ENCODE measurements around the gene BTG4.

BTG4 gene

GRCh38 chr11:111448831-111449557 lies 63.2 kb downstream of the BTG4 start:
- no peaks in the 10 kb centered on the region for H3K36me3 ChIP-seq (ENCODE audit: control insufficient read depth, insufficient read depth, low read length)
- no peaks in the 10 kb centered on the region for H3K4me1 ChIP-seq (ENCODE audit: control insufficient read depth, insufficient read depth, low read length)
- no peaks in the 10 kb centered on the region for H3K9me3 ChIP-seq (ENCODE audit: control insufficient read depth, low read length)
- peaks cover 5% of the 10 kb centered on the region for H3K27me3 ChIP-seq (ENCODE audit: control insufficient read depth, insufficient read depth, low read length)
- no peak overlapping the region for H3K4me3 ChIP-seq (ENCODE audit: low read length)
- no peak overlapping the region for H3K9ac ChIP-seq (ENCODE audit: low read length)

- no peak overlapping the region for H3K4me3 ChIP-seq (ENCODE audit: low read length)
- H3K9ac ChIP-seq (ENCODE audit: low read length): no peak overlapping the region
- peaks cover 5% of the 10 kb centered on the region for H3K27me3 ChIP-seq (ENCODE audit: control insufficient read depth, insufficient read depth, low read length)
- no peaks in the 10 kb centered on the region for H3K36me3 ChIP-seq (ENCODE audit: control insufficient read depth, insufficient read depth, low read length)
- H3K9me3 ChIP-seq (ENCODE audit: control insufficient read depth, low read length): no peaks in the 10 kb centered on the region
- H3K4me1 ChIP-seq (ENCODE audit: control insufficient read depth, insufficient read depth, low read length): no peaks in the 10 kb centered on the region
These were observed 63.8 kb downstream of the BTG4 start for GRCh38 chr11:111448414-111448813.

- no peak overlapping the region for H3K9ac ChIP-seq (ENCODE audit: low read length)
- peaks cover under 1% of the 10 kb centered on the region for H3K27me3 ChIP-seq (ENCODE audit: control insufficient read depth, insufficient read depth, low read length)
- H3K4me3 ChIP-seq (ENCODE audit: low read length): no peak overlapping the region
- no peaks in the 10 kb centered on the region for H3K4me1 ChIP-seq (ENCODE audit: control insufficient read depth, insufficient read depth, low read length)
- no peaks in the 10 kb centered on the region for H3K36me3 ChIP-seq (ENCODE audit: control insufficient read depth, insufficient read depth, low read length)
- H3K9me3 ChIP-seq (ENCODE audit: control insufficient read depth, low read length): no peaks in the 10 kb centered on the region
These were observed 64.3 kb downstream of the BTG4 start for GRCh38 chr11:111447931-111448330.

- Histone ChIP-seq H3K27me3 (ENCODE audit: control insufficient read depth, insufficient read depth, low read length) (no peaks in the 10 kb centered on the region), H3K4me3 (ENCODE audit: low read length) (no peak overlapping the region), H3K9ac (ENCODE audit: low read length) (no peak overlapping the region), H3K36me3 (ENCODE audit: control insufficient read depth, insufficient read depth, low read length) (no peaks in the 10 kb centered on the region), H3K4me1 (ENCODE audit: control insufficient read depth, insufficient read depth, low read length) (no peaks in the 10 kb centered on the region), H3K9me3 (ENCODE audit: control insufficient read depth, low read length) (no peaks in the 10 kb centered on the region)
These were observed 65.1 kb downstream of the BTG4 start for GRCh38 chr11:111447112-111447471.

- no peaks in the 10 kb centered on the region for H3K36me3 ChIP-seq (ENCODE audit: control insufficient read depth, insufficient read depth, low read length)
- H3K4me3 ChIP-seq (ENCODE audit: low read length): no peak overlapping the region
- no peak overlapping the region for H3K9ac ChIP-seq (ENCODE audit: low read length)
- H3K27me3 ChIP-seq (ENCODE audit: control insufficient read depth, insufficient read depth, low read length): no peaks in the 10 kb centered on the region
- no peaks in the 10 kb centered on the region for H3K4me1 ChIP-seq (ENCODE audit: control insufficient read depth, insufficient read depth, low read length)
- no peaks in the 10 kb centered on the region for H3K9me3 ChIP-seq (ENCODE audit: control insufficient read depth, low read length)
These were observed 65.6 kb downstream of the BTG4 start for GRCh38 chr11:111446404-111447111.

GRCh38 chr11:111445586-111445985 lies 66.6 kb downstream of the BTG4 start:
- peaks cover 3% of the 10 kb centered on the region for H3K4me1 ChIP-seq (ENCODE audit: control insufficient read depth, insufficient read depth, low read length)
- H3K9ac ChIP-seq (ENCODE audit: low read length): no peak overlapping the region

More at GRCh38 chr11:111445586-111445985, 66.6 kb downstream of the BTG4 start:
- no peaks in the 10 kb centered on the region for H3K27me3 ChIP-seq (ENCODE audit: control insufficient read depth, insufficient read depth, low read length)
- H3K4me3 ChIP-seq (ENCODE audit: low read length): no peak overlapping the region
- H3K36me3 ChIP-seq (ENCODE audit: control insufficient read depth, insufficient read depth, low read length): no peaks in the 10 kb centered on the region
- H3K9me3 ChIP-seq (ENCODE audit: control insufficient read depth, low read length): no peaks in the 10 kb centered on the region
